HG02840 (cell line): ENCODE data around the gene AQP9.
"Not testable (repeated sequence)": the region's sequence is repeated elsewhere in the genome, so short reads cannot be mapped to it uniquely, and the experiment has no call there.

ENCODE experiments used
- ATAC-seq: cut with Tn5 transposase; IDR thresholded peaks from one replicate; pipeline ENCODE4 v1.9.1; 2021; ENCODE audit warnings: mild to moderate bottlenecking, moderate library complexity, moderate number of reproducible peaks; ENCODE audit not compliant: unreplicated experiment, low FRiP score

AQP9 gene

GRCh38 chr15:58138106-58138505 is at the start of gene AQP9:
Gene AQP9, plus strand, starts transcription at chr15:58138381. Its CDS starts 185 bp downstream, at chr15:58138566.
- no peak for ATAC-seq

GRCh38 chr15:58095415-58095814 is 42.8 kb upstream of the AQP9 start:
- no peak for ATAC-seq

GRCh38 chr15:58096529-58097084 is 41.6 kb upstream of the AQP9 start:
- no peak for ATAC-seq

- no peak for ATAC-seq
These were observed 34.7 kb upstream of the AQP9 start for GRCh38 chr15:58103482-58103881.

GRCh38 chr15:58108117-58108516 is 30.1 kb upstream of the AQP9 start:
- ATAC-seq: no peak

GRCh38 chr15:58109419-58109818 is 28.8 kb upstream of the AQP9 start:
- no peak for ATAC-seq

GRCh38 chr15:58110999-58111717 is 27.0 kb upstream of the AQP9 start:
- no peak for ATAC-seq

GRCh38 chr15:58111718-58112104 is 26.5 kb upstream of the AQP9 start:
- no peak for ATAC-seq

GRCh38 chr15:58113358-58113757 is 24.8 kb upstream of the AQP9 start:
- not testable (repeated sequence) for ATAC-seq

GRCh38 chr15:58114388-58114787 is 23.8 kb upstream of the AQP9 start:
- no peak for ATAC-seq

GRCh38 chr15:58114812-58115211 is 23.4 kb upstream of the AQP9 start:
- ATAC-seq: no peak

- ATAC-seq: no peak
These were observed 22.5 kb upstream of the AQP9 start for GRCh38 chr15:58115692-58116091.

GRCh38 chr15:58117619-58118018 is 20.6 kb upstream of the AQP9 start:
- ATAC-seq: no peak

- ATAC-seq: no peak
These were observed 19.9 kb upstream of the AQP9 start for GRCh38 chr15:58118272-58118671.

- ATAC-seq: no peak
These were observed 19.2 kb upstream of the AQP9 start for GRCh38 chr15:58119016-58119415.

GRCh38 chr15:58124585-58124984 is 13.6 kb upstream of the AQP9 start:
- ATAC-seq: no peak

- ATAC-seq: no peak
These were observed 12.8 kb upstream of the AQP9 start for GRCh38 chr15:58125333-58125732.

GRCh38 chr15:58134886-58135285 is 3.3 kb upstream of the AQP9 start:
- ATAC-seq: no peak

- no peak for ATAC-seq
These were observed 2.5 kb upstream of the AQP9 start for GRCh38 chr15:58135511-58136174.

GRCh38 chr15:58136731-58137130 is 1.4 kb upstream of the AQP9 start:
- no peak for ATAC-seq

- ATAC-seq: no peak
These were observed 495 bp upstream of the AQP9 start for GRCh38 chr15:58137686-58138085.
